ENCODE data around the gene VASN.

VASN gene

DNA sequence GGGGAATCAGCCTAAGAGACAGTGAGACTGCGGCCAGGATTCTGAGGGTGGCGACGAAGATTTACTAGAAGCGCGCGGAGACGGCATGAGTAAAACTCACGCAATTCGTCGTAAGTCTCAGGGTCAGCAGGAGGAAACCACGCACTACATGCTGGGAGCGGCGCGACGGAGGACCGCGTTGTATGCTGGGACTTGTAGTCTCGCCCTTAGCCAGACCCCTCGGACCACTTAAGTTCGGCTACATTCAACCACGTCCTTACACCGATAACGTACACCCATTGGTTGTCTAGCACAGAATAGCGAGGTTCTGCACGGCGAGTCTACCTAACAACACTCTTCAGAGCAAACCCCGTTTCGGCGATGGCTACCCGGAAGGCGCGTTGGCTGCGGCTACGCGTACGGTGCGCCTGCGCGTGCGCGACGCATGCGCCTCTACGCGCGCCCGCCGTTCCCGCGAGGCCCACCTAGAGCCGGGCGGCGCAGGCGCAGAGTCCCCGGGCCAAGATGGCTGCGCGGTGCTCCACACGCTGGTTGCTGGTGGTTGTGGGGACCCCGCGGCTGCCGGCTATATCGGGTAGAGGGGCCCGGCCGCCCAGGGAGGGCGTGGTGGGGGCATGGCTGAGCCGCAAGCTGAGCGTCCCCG is 53.9 kb downstream of the VASN start, which contains the start of gene DNAJA3:
Gene DNAJA3 (plus strand): TSS at position 491 of the 643 bp plus-strand sequence. CDS start 14 bp downstream, at position 505.
- DNase-seq (ENCODE audit: low read depth in 2 of 2) = peak; percentile 83 to 84

DNA sequence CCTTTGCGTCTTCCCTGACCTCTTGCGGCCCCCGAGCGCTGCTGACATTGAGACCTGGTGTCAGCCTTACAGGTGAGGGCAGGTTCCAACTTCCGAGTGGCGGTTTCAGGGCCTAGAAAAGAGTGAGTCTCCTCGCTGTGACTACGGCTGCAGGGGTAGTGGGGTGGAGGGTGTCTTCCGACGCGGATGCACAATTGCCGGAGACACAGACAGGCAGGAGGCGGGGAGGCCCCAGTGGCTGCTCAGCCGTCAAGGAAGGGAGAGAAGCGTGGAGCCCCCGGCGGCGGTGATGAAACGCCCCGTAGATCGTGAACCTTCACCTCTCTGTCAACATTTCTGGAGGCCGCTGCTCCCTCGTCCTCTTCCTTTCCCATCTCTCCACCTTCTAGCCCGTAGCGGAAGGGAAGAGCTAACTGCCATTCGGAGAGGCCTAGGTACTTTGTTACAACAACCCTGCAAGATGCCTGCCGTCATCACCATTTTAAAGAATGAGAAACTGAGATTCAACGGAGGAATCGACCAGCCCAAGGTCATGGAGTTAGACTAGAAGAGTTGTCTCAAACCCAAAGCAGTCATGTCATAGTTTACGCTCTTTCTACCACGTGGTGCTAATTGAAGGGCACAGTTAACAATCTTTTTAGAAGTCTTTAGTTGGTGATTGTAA is 54.5 kb downstream of the VASN start:
- no peak for DNase-seq (ENCODE audit: low read depth in 2 of 2)

DNA sequence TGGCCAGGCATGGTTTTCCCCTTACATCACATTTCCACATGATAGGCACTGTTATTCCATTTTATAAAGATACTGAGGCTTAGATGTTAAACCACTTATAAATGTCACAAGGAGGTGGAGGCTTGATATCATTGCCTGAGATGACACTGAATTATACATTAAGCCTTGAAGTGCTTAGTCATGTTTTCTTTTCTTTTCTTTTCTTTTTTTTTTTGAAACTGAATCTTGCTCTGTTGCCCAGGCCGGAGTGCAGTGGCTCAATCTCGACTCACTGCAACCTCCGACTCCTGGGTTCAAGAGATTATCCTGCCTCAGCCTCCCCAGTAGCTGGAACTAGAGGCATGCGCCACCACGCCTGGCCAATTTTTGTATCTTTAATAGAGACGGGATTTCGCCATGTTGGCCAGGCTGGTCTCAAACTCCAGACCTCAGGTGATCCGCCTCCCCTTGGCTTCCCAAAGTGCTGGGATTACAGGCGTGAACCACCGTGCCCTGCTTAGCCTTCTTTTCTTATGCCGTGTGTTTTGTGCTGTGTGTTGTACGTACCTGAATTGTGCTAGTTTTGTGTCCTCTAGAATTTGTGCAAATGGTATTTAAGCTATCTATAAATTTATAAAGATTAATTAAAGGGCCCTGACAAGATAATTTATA is 55.2 kb downstream of the VASN start:
- no peak for DNase-seq (ENCODE audit: low read depth in 2 of 2)

DNA sequence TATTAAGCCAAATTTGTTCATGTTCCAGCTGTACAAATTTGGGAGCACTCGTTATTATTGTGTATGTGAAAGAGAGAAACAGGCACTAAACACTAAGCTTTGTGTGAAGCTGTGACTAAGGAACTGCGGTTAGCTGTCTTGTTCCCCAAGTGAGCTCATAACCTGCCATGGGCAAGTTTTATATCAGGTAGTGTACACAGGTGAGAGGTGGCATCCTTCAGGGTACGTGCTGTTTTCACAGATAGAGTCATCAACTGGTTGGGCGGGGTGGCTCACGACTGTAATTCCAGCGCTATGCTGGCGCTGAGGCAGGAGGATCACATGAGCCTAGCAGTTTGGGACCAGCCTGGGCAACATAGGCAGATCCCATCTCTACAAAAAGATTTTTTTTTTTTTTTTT is 56.9 kb downstream of the VASN start:
- no peak for DNase-seq (ENCODE audit: low read depth in 2 of 2)

DNA sequence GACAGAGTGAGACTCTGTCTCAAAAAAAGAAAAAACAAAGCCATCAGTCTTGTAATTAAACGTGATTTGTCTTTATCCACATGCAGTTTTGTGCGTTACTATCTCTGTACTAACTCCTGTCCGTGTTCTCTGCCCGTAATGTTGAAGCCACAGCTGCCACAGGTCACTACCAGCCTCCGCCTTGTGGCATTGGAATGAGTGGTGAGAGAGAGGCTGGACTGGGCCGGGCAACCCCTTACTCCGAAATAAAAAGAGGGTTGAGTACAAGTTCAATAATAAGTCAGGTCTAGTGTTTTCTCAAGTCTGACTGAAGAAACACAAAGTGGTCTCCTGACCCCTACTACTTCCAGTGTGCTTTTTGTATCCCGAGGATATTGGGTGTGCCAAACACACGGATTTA is 59.4 kb downstream of the VASN start:
- no peak for DNase-seq (ENCODE audit: low read depth in 2 of 2)
